NB4 (cell line): Measurements from ENCODE around the gene OR2Z1.
"Not testable (repeated sequence)": the region's sequence is repeated elsewhere in the genome, so short reads cannot be mapped to it uniquely, and the experiment has no call there.

Experiments used
- DNase-seq: peaks from one replicate; pipeline ENCODE4 v3.0.0; 2010; ENCODE audit warnings: low read depth
- H3K4me3 ChIP-seq: one replicate; pipeline ENCODE4 v1.5.1; 2011; ENCODE audit warnings: mild to moderate bottlenecking, low read depth, low read length, moderate library complexity
- CTCF ChIP-seq: IDR thresholded peaks from one replicate; pipeline ENCODE4 v1.5.1; 2012; ENCODE audit warnings: low read depth, low read length
- MYC ChIP-seq: IDR thresholded peaks from 2 replicates; pipeline ENCODE4 v1.6.1; 2011; ENCODE audit warnings: low read depth, low read length
- POLR2A ChIP-seq: IDR thresholded peaks from 2 replicates; pipeline ENCODE4 v1.6.1; 2011; ENCODE audit warnings: mild to moderate bottlenecking; ENCODE audit not compliant: insufficient read length; ENCODE audit errors: extremely low read depth
- TF ChIP-seq, protein P1 (sequence below): IDR thresholded peaks from 2 replicates; pipeline ENCODE4 v1.6.1; 2011; ENCODE audit warnings: low read depth, low read length

The OR2Z1 gene

DNA sequence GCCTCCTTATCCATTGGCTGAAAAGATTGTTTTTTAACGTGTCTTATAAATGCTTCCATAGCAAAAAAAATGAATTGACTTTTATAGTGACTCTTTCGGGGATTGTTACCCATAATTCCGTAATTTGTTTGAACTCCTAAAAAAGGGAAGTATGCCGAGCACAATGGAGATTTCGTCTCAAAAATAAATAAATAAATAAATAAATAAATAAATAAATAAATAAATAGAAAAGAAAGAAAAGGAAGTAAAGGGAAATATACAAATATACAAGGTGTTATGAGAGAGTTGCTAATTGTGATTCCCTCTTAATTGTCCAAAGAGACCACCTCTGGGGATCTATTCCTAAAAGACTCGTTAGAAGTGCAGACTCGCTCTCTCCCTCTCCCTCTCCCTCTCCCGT, 16.9 kb downstream of the OR2Z1 start:
- no peak overlapping the region for H3K4me3 ChIP-seq
- DNase-seq = no peak
- TF ChIP-seq MYC = no peak
- TF ChIP-seq POLR2A = no peak
- TF ChIP-seq, protein P1, sequence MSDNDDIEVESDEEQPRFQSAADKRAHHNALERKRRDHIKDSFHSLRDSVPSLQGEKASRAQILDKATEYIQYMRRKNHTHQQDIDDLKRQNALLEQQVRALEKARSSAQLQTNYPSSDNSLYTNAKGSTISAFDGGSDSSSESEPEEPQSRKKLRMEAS = no peak
- no peak for TF ChIP-seq CTCF

DNA sequence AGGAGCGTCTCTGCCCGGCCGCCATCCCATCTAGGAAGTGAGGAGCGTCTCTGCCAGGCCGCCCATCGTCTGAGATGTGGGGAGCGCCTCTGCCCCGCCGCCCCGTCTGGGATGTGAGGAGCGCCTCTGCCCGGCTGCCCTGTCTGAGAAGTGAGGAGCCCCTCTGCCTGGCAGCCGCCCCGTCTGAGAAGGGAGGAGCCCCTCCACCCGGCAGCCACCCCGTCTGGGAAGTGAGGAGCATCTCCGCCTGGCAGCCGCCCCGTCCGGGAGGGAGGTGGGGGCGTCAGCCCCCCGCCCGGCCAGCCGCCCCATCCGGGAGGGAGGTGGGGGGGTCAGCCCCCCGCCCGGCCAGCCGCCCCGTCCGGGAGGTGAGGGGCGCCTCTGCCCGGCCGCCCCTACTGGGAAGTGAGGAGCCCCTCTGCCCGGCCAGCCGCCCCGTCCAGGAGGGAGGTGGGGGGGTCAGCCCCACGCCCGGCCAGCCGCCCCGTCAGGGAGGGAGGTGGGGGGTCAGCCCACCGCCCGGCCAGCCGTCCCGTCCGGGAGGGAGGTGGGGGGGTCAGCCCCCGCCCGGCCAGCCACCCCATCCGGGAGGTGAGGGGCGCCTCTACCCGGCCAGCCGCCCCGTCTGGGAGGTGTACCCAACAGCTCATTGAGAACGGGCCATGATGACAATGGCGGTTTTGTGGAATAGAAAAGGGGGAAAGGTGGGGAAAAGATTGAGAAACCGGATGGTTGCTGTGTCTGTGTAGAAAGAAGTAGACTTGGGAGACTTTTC, 18.0 kb downstream of the OR2Z1 start:
- not testable (repeated sequence) for DNase-seq, H3K4me3 ChIP-seq

DNA sequence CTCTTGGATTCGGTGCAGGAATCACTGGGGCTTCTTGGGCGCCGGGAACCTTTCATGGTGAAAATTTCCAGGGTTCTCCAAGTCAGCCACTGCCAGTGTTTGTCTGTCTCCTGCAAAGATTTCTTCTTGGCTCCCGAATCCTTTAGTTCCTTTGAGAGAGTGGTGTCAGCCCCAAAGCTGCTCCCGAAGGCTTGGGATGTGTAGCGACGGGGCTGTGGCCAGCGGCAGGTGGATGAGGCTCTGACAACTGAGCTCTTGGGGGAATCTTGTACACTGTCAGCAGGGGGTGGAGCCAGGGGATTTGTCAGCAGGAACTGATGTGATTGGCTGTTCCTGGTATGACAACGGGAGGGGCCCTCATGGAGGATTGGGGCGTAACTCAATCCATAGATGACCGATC, 45.8 kb downstream of the OR2Z1 start:
- not testable (repeated sequence) for DNase-seq

GRCh38 chr19:8769265-8769664, 47.8 kb downstream of the OR2Z1 start:
- not testable (repeated sequence) for H3K4me3 ChIP-seq, DNase-seq

More for the DNA sequence above, 45.8 kb downstream of the OR2Z1 start:
- not testable (repeated sequence) for H3K4me3 ChIP-seq

- not testable (repeated sequence) for H3K4me3 ChIP-seq, DNase-seq
Measured at GRCh38 chr19:8773587-8773986, 52.2 kb downstream of the OR2Z1 start.
